DND-41 (cell line): ENCODE measurements around the gene COPS8.

Source experiments
- ATAC-seq: fragments of 200-7000 bp; cut with Tn5 transposase; 3 replicates; pipeline ENCODE4 v1.9.1; 2021; ENCODE audit warnings: low read depth; ENCODE audit not compliant: insufficient read depth
- DNase-seq: peaks from one replicate; pipeline ENCODE4 v3.0.0-alpha.2; 2020
- H2AFZ ChIP-seq: 2 replicates; pipeline ENCODE4 v1.6.0; 2012; ENCODE audit warnings: low read depth, low read length
- H3K27ac ChIP-seq: 2 replicates; pipeline ENCODE4 v1.5.1; 2012; ENCODE audit warnings: low read length, inconsistent platforms
- H3K27me3 ChIP-seq: fragments of 200-600 bp; sonication (generic); 2 replicates; pipeline ENCODE4 v1.6.0; 2012; ENCODE audit warnings: low read length, mild to moderate bottlenecking, inconsistent platforms; ENCODE audit not compliant: insufficient read depth, poor library complexity
- H3K36me3 ChIP-seq: 2 replicates; pipeline ENCODE4 v1.5.1; 2012; ENCODE audit warnings: low read length, inconsistent platforms; ENCODE audit not compliant: insufficient read depth
- H3K4me1 ChIP-seq: 2 replicates; pipeline ENCODE4 v1.5.1; 2012; ENCODE audit warnings: mild to moderate bottlenecking, low read length; ENCODE audit not compliant: insufficient read depth
- H3K4me2 ChIP-seq: 2 replicates; pipeline ENCODE4 v1.6.0; 2012; ENCODE audit warnings: mild to moderate bottlenecking, moderate library complexity, low read length, inconsistent platforms; ENCODE audit not compliant: insufficient read depth
- H3K4me3 ChIP-seq, 2 experiments: fragments of 200-600 bp in 1 of 2; shearing (Covaris generic) in 1 of 2; 2 replicates each; pipeline ENCODE4 v1.5.1; 2012 to 2016; ENCODE audit warnings: inconsistent platforms in 2 of 2, low read length in 2 of 2, mild to moderate bottlenecking in 2 of 2, low read depth in 1 of 2, moderate library complexity in 1 of 2
- H3K79me2 ChIP-seq: 2 replicates; pipeline ENCODE4 v1.6.0; 2012; ENCODE audit warnings: low read length, inconsistent platforms; ENCODE audit not compliant: insufficient read depth
- H3K9ac ChIP-seq: 2 replicates; pipeline ENCODE4 v1.6.0; 2012; ENCODE audit warnings: low read depth, mild to moderate bottlenecking, inconsistent platforms, low read length, moderate library complexity
- H3K9me3 ChIP-seq: 2 replicates; pipeline ENCODE4 v1.5.1; 2012; ENCODE audit warnings: low read length, moderate library complexity, mild to moderate bottlenecking, inconsistent platforms; ENCODE audit not compliant: insufficient read depth, severe bottlenecking
- H4K20me1 ChIP-seq: 2 replicates; pipeline ENCODE4 v1.6.0; 2012; ENCODE audit warnings: low read length; ENCODE audit not compliant: insufficient read depth
- CTCF ChIP-seq: IDR thresholded peaks from 2 replicates; pipeline ENCODE4 v1.5.1; 2012; ENCODE audit warnings: borderline replicate concordance, low read length, moderate library complexity, mild to moderate bottlenecking; ENCODE audit not compliant: poor library complexity, severe bottlenecking; ENCODE audit errors: extremely low read depth
- EZH2 ChIP-seq: IDR thresholded peaks from 3 replicates; pipeline ENCODE4 v1.6.1; 2012; ENCODE audit warnings: borderline replicate concordance, low read depth, mild to moderate bottlenecking, moderate library complexity, low read length, inconsistent platforms; ENCODE audit not compliant: severe bottlenecking

The COPS8 gene

GRCh38 chr2:237085248-237086221, at the start of gene COPS8:
COPS8 (plus strand) TSS chr2:237085889; CDS start chr2:237085965, 76 bp downstream.
- peak within 1 kb of the TSS; percentile 76 for H3K9ac ChIP-seq
- DNase-seq (peak; percentile 88), ATAC-seq (peak; percentile 99)
- TF ChIP-seq EZH2, result no peak
- peak; percentile 40 for TF ChIP-seq CTCF
- peaks cover 52% of the 10 kb centered on the region for H3K79me2 ChIP-seq
- peak within 1 kb of the TSS; percentile 84 for H3K27ac ChIP-seq
- no peaks in the 10 kb centered on the region for H3K27me3 ChIP-seq
- H3K36me3 ChIP-seq, result peaks cover 22% of the 10 kb centered on the region
- H4K20me1 ChIP-seq, result peaks cover 4% of the 10 kb centered on the region; the same call in 1 of the 2 replicates
- peak within 1 kb of the TSS; percentile 70 to 98 for H3K4me3 ChIP-seq
- H3K4me1 ChIP-seq, result peaks cover 51% of the 10 kb centered on the region
- no peaks in the 10 kb centered on the region for H3K9me3 ChIP-seq
- peak within 1 kb of the TSS; percentile 98 for H2AFZ ChIP-seq
- H3K4me2 ChIP-seq, result peak within 1 kb of the TSS; percentile 74

GRCh38 chr2:237039301-237040031, 46.2 kb upstream of the COPS8 start:
- H3K9ac ChIP-seq, result no peak overlapping the region

GRCh38 chr2:237041231-237041630, 44.5 kb upstream of the COPS8 start:
- Histone ChIP-seq H3K4me1 (no peaks in the 10 kb centered on the region), H3K9me3 (no peaks in the 10 kb centered on the region), H3K27ac (no peak overlapping the region), H3K9ac (no peak overlapping the region), H3K4me2 (no peak overlapping the region), H3K79me2 (no peaks in the 10 kb centered on the region), H4K20me1 (no peaks in the 10 kb centered on the region; the same call in 1 of the 2 replicates), H3K4me3 (no peak overlapping the region), H2AFZ (no peak overlapping the region), H3K36me3 (no peaks in the 10 kb centered on the region), H3K27me3 (no peaks in the 10 kb centered on the region)
- DNase-seq (no peak), ATAC-seq (no peak)
- TF ChIP-seq EZH2, result no peak
- no peak for TF ChIP-seq CTCF

More at GRCh38 chr2:237039301-237040031, 46.2 kb upstream of the COPS8 start:
- Histone ChIP-seq H3K4me2 (no peak overlapping the region), H3K4me1 (no peaks in the 10 kb centered on the region), H3K9me3 (no peaks in the 10 kb centered on the region), H2AFZ (no peak overlapping the region), H3K4me3 (no peak overlapping the region), H3K27ac (no peak overlapping the region), H3K79me2 (no peaks in the 10 kb centered on the region), H4K20me1 (no peaks in the 10 kb centered on the region), H3K27me3 (no peaks in the 10 kb centered on the region), H3K36me3 (no peaks in the 10 kb centered on the region)
- ATAC-seq, result no peak
- TF ChIP-seq EZH2 (no peak), CTCF (no peak)
- DNase-seq, result no peak
